Peyer's patch (tissue), 4 donors: ENCODE results near the gene SH3BGRL.

Source experiments
- CTCF ChIP-seq, 6 experiments: fragments of 450-650 bp in 4 of 6; fragments of 200-600 bp in 2 of 6; sonication (generic) in 1 of 6; IDR thresholded peaks; one replicate each; pipeline ENCODE4 v1.5.1; 2017 to 2019; ENCODE audit warnings: antibody characterized with exemption in 6 of 6, mild to moderate bottlenecking in 3 of 6, moderate library complexity in 1 of 6
- POLR2A ChIP-seq, 2 donors: fragments of 450-650 bp; IDR thresholded peaks; one replicate each; pipeline ENCODE4 v1.5.1; 2017; ENCODE audit warnings: antibody characterized with exemption in 2 of 2, mild to moderate bottlenecking in 2 of 2, moderate library complexity in 2 of 2

- TF ChIP-seq CTCF (IDR thresholded peaks at IDR 0.05): no peak
- no peak for TF ChIP-seq POLR2A (IDR thresholded peaks at IDR 0.05)
Measured at GRCh38 chrX:81232218-81232617, 30.3 kb downstream of the SH3BGRL start.
